H1 (cell line): ENCODE results near the gene RALGAPA1. TPM values are rescaled to one million over a fixed set of nuclear protein-coding genes. Genes with fewer than 3 reads are reported as not detected.

ENCODE experiments used
- CTCF ChIA-PET: fragments of 300-600 bp; sonication (Branson Sonifier 250); formaldehyde crosslinking; loops from one replicate; lab custom pipeline; 2021; ENCODE audit not compliant: partially characterized antibody; lab: Charles Lee
- POLR2A ChIA-PET: fragments of 300-600 bp; sonication (Branson Sonifier 250); formaldehyde crosslinking; loops from one replicate; lab custom pipeline; 2021; ENCODE audit warnings: inconsistent platforms; ENCODE audit not compliant: partially characterized antibody; lab: Charles Lee
- DNase-seq, 2 experiments: peaks; one replicate each; pipeline versions ENCODE4 v3.0.0 to v3.0.0-alpha.2; 2010 to 2022; ENCODE audit warnings: low spot score in 2 of 2, low read depth in 1 of 2, mixed read lengths in 1 of 2
- FAIRE-seq: peaks from 2 replicates; lab custom pipeline; 2011; peaks lifted over from hg19 to GRCh38; lab: Jason Lieb, UNC
- H2AFZ ChIP-seq: 2 replicates; pipeline ENCODE4 v1.8.1; 2012; ENCODE audit warnings: low read length, inconsistent platforms
- H2AK5ac ChIP-seq: 2 replicates; pipeline ENCODE4 v1.6.1; 2013; ENCODE audit warnings: low read depth, low read length
- H2BK120ac ChIP-seq: replicated peaks from 2 replicates; pipeline ENCODE3; 2013; ENCODE audit warnings: low read depth, low read length, inconsistent platforms
- H2BK12ac ChIP-seq: 2 replicates; pipeline ENCODE4 v1.6.1; 2013; ENCODE audit warnings: low read depth, low read length
- H2BK15ac ChIP-seq: 2 replicates; pipeline ENCODE4 v1.6.1; 2013; ENCODE audit warnings: low read length
- H2BK20ac ChIP-seq: 2 replicates; pipeline ENCODE4 v1.6.1; 2013; ENCODE audit warnings: low read length
- H2BK5ac ChIP-seq: 2 replicates; pipeline ENCODE4 v1.6.1; 2013; ENCODE audit warnings: low read depth, low read length
- H3K14ac ChIP-seq: 2 replicates; pipeline ENCODE4 v1.6.1; 2013; ENCODE audit warnings: inconsistent platforms; ENCODE audit not compliant: insufficient read length
- H3K18ac ChIP-seq: 2 replicates; pipeline ENCODE4 v1.6.1; 2013; ENCODE audit warnings: low read length; ENCODE audit errors: extremely low read depth
- H3K23ac ChIP-seq: 2 replicates; pipeline ENCODE4 v1.6.1; 2013; ENCODE audit warnings: inconsistent platforms; ENCODE audit not compliant: insufficient read length
- H3K23me2 ChIP-seq: 2 replicates; pipeline ENCODE4 v1.6.1; 2013; ENCODE audit warnings: low read depth, low read length
- H3K27ac ChIP-seq: 2 replicates; pipeline ENCODE4 v1.6.1; 2011; ENCODE audit warnings: low read depth, low read length, inconsistent platforms
- H3K27me3 ChIP-seq, 4 experiments: replicated peaks in 1 of 4; 1 replicate in 1 of 4; 2 replicates in 3 of 4; pipeline versions ENCODE4 v1.6.1 to v1.8.1; 2011 to 2013; ENCODE audit warnings: low read length in 3 of 4, mild to moderate bottlenecking in 3 of 4, inconsistent platforms in 2 of 4, mixed read lengths in 2 of 4, moderate library complexity in 1 of 4; ENCODE audit not compliant: control insufficient read depth in 3 of 4, insufficient read depth in 3 of 4; ENCODE audit errors: extremely low read depth in 1 of 4
- H3K36me3 ChIP-seq, 4 experiments: 2 replicates each; pipeline versions ENCODE4 v1.6.1 to v1.8.1; 2011 to 2013; ENCODE audit warnings: mild to moderate bottlenecking in 4 of 4, low read length in 3 of 4, moderate library complexity in 2 of 4, control low read depth in 1 of 4, inconsistent platforms in 1 of 4; ENCODE audit not compliant: insufficient read depth in 4 of 4, control insufficient read depth in 2 of 4
- H3K4ac ChIP-seq: replicated peaks from 2 replicates; pipeline ENCODE3; 2013; ENCODE audit warnings: low read length, low read depth, mixed read lengths, inconsistent platforms; ENCODE audit not compliant: insufficient read length
- H3K4me1 ChIP-seq, 4 experiments: replicated peaks in 1 of 4; 1 replicate in 1 of 4; 2 replicates in 3 of 4; pipeline versions ENCODE4 v1.6.1 to v1.8.1; 2011 to 2013; ENCODE audit warnings: low read length in 3 of 4, inconsistent platforms in 2 of 4, mixed read lengths in 1 of 4; ENCODE audit not compliant: insufficient read depth in 4 of 4, control insufficient read depth in 3 of 4
- H3K4me2 ChIP-seq, 2 experiments: 2 replicates each; pipeline versions ENCODE4 v1.6.1 to v1.8.1; 2011 to 2013; ENCODE audit warnings: low read depth in 2 of 2, low read length in 2 of 2, control low read depth in 1 of 2, inconsistent platforms in 1 of 2, mild to moderate bottlenecking in 1 of 2; ENCODE audit not compliant: insufficient read depth in 1 of 2
- H3K4me3 ChIP-seq, 4 experiments: fragments of 200-600, 300-600 bp in 1 of 4; sonication (generic), shearing (Covaris generic), sonication (Bioruptor Twin) in 1 of 4; 2 replicates each; pipeline versions ENCODE4 v1.5.1 to v1.8.1; 2011 to 2016; ENCODE audit warnings: low read length in 4 of 4, low read depth in 3 of 4, control low read depth in 2 of 4, inconsistent platforms in 2 of 4, mild to moderate bottlenecking in 2 of 4, mixed read lengths in 1 of 4, moderate library complexity in 1 of 4; ENCODE audit not compliant: insufficient read depth in 2 of 4; ENCODE audit errors: extremely low read depth in 1 of 4
- H3K56ac ChIP-seq: replicated peaks from 2 replicates; pipeline ENCODE3; 2013; ENCODE audit warnings: low read depth, mild to moderate bottlenecking, mixed read lengths, low read length, inconsistent platforms; ENCODE audit not compliant: insufficient read length
- H3K79me1 ChIP-seq: 2 replicates; pipeline ENCODE4 v1.6.1; 2013; ENCODE audit warnings: low read depth, low read length, control low read depth
- H3K79me2 ChIP-seq, 2 experiments: 2 replicates each; pipeline versions ENCODE4 v1.6.1 to v1.8.1; 2012 to 2013; ENCODE audit warnings: low read length in 2 of 2, mild to moderate bottlenecking in 2 of 2, inconsistent platforms in 1 of 2; ENCODE audit not compliant: insufficient read depth in 2 of 2, control insufficient read depth in 1 of 2
- H3K9ac ChIP-seq, 4 experiments: replicated peaks in 1 of 4; 1 replicate in 1 of 4; 2 replicates in 3 of 4; pipeline versions ENCODE4 v1.6.1 to v1.8.1; 2011 to 2013; ENCODE audit warnings: low read depth in 3 of 4, low read length in 3 of 4, control low read depth in 2 of 4, mild to moderate bottlenecking in 2 of 4, moderate library complexity in 2 of 4, inconsistent platforms in 1 of 4; ENCODE audit errors: extremely low read depth in 1 of 4
- H3K9me3 ChIP-seq, 2 experiments: 2 replicates each; pipeline versions ENCODE4 v1.6.1 to v1.8.1; 2012 to 2013; ENCODE audit warnings: mild to moderate bottlenecking in 2 of 2, moderate library complexity in 2 of 2, control low read depth in 1 of 2, inconsistent platforms in 1 of 2, low read depth in 1 of 2, low read length in 1 of 2, mixed read lengths in 1 of 2; ENCODE audit not compliant: insufficient read depth in 2 of 2
- H4K20me1 ChIP-seq, 2 experiments: replicated peaks in 1 of 2; 2 replicates each; pipeline versions ENCODE3 to v1.8.1; 2011 to 2013; ENCODE audit warnings: inconsistent platforms in 2 of 2, low read length in 2 of 2, mild to moderate bottlenecking in 1 of 2; ENCODE audit not compliant: insufficient read depth in 2 of 2, control insufficient read depth in 1 of 2
- H4K5ac ChIP-seq: 2 replicates; pipeline ENCODE4 v1.6.1; 2013; ENCODE audit warnings: low read length, low read depth, mixed read lengths, inconsistent platforms; ENCODE audit not compliant: insufficient read length
- H4K8ac ChIP-seq: 2 replicates; pipeline ENCODE4 v1.8.0; 2013; ENCODE audit warnings: mild to moderate bottlenecking, moderate library complexity, low read length, inconsistent platforms; ENCODE audit not compliant: insufficient read depth; ENCODE audit errors: extremely low read depth
- H4K91ac ChIP-seq: replicated peaks from 2 replicates; pipeline ENCODE3; 2013; ENCODE audit warnings: low read length, mixed read lengths, inconsistent platforms; ENCODE audit not compliant: insufficient read length
- CTBP2 ChIP-seq: IDR thresholded peaks from 2 replicates; pipeline ENCODE4 v1.7.0; 2011; ENCODE audit warnings: borderline replicate concordance, mild to moderate bottlenecking, moderate library complexity, mixed read lengths, low read length; ENCODE audit not compliant: insufficient read depth, insufficient read length
- EP300 ChIP-seq, 2 experiments: IDR thresholded peaks; 1 replicate in 1 of 2; 2 replicates in 1 of 2; pipeline ENCODE4 v1.6.1; 2011 to 2012; ENCODE audit warnings: low read depth in 2 of 2, low read length in 2 of 2, mild to moderate bottlenecking in 2 of 2, borderline replicate concordance in 1 of 2, inconsistent platforms in 1 of 2, moderate library complexity in 1 of 2
- EZH2 ChIP-seq: fragments of 200-600 bp; sonication (generic); IDR thresholded peaks from 2 replicates; pipeline ENCODE4 v1.7.1; 2012; ENCODE audit warnings: low read depth, mild to moderate bottlenecking, moderate library complexity, low read length, inconsistent platforms; ENCODE audit not compliant: severe bottlenecking
- MAFK ChIP-seq: IDR thresholded peaks from 2 replicates; pipeline ENCODE4 v1.6.1; 2012; ENCODE audit warnings: low read depth, mild to moderate bottlenecking, improper control_type of control experiment, low read length
- SIN3A ChIP-seq, 2 experiments: IDR thresholded peaks in 1 of 2; conservative IDR thresholded peaks in 1 of 2; 2 replicates each; pipeline ENCODE4 v1.6.1; 2011 to 2012; ENCODE audit warnings: low read length in 2 of 2, improper control_type of control experiment in 1 of 2, low read depth in 1 of 2, mild to moderate bottlenecking in 1 of 2
- TCF12 ChIP-seq: IDR thresholded peaks from 2 replicates; pipeline ENCODE4 v1.6.1; 2011; ENCODE audit warnings: low read depth, mild to moderate bottlenecking, low read length
- WGBS, 2 experiments: shearing (Covaris generic) in 1 of 2; methylation state at CpG; one replicate each; pipeline versions ENCODE4 v1.1.6 to v1.1.7; 2013 to 2015; ENCODE audit warnings: low lambda C conversion rate in 2 of 2, mixed read lengths in 2 of 2, inconsistent platforms in 1 of 2, low coverage in 1 of 2, missing lambda C conversion rate in 1 of 2; ENCODE audit not compliant: insufficient replicate concordance in 2 of 2, insufficient coverage in 1 of 2, insufficient read length in 1 of 2; ENCODE audit errors: extremely low coverage in 1 of 2, missing lambda C conversion rate in 1 of 2; 5-methylcytosine and 5-hydroxymethylcytosine counted together
- polyA plus RNA-seq, 7 experiments: library from polyadenylated mRNA; depleted of rRNA in 3 of 7; stranded (reverse) in 5 of 7; unstranded in 2 of 7; fragments of >200 nt in 5 of 7; fragments of 200-250 nt in 2 of 7; gene quantifications; 1 replicate in 5 of 7; 2 replicates in 1 of 7; 4 replicates in 1 of 7; pipeline versions ENCODE4 v1.2.1 to v1.2.3, GENCODE V29; 2011 to 2013; ENCODE audit warnings: missing spikeins in 2 of 7, mixed read lengths in 2 of 7
- total RNA-seq: library from RNA; stranded (reverse); fragmentation: NEBNext Ultra II Directional; extraction: Animal tissue kit (Norgen Biotek cat#: 25700); gene quantifications from 2 replicates; pipeline ENCODE4 v1.2.1, GENCODE V29; 2021
- TF ChIP-seq, protein P1 (sequence below): IDR thresholded peaks from 2 replicates; pipeline ENCODE4 v1.6.1; 2012; ENCODE audit warnings: low read length, inconsistent platforms

RALGAPA1 gene
- total and polyA plus RNA-seq, 2 of the 8 experiments (the other 6 are each of a cell fraction or from before 2014, with no cell fraction given), result 4.2 to 26.7 TPM

DNA sequence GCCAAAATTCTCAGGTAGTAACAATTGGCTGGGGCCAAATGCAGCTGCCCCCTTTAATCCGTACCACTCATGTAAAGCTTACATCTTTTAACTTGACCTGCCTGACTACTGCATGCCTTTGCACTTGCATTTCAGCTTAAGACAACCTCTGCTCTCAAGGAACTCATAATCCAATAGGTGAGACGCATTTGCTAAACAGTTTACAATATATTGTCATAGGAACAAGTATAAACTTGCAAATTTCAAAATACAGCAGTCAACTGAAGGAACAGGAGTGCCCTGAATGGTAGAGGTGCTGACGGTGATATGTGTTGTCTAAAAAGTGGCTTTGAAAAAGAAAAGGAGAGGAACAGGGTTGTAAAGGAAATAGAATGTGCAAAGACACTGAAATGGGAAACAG is 13.4 kb upstream of the RALGAPA1 start:
- CTCF ChIA-PET, result interaction anchor here (0.6 to 9.9 kb wide), 13 partner anchors 9 to 872 kb away, joined by 3 to 33 read pairs (median 3); no protein-coding TSS in a partner anchor
- WGBS, 2 experiments, result 88% methylated on average over 3 of the region's 3 CpGs; no CpG with 5 or more reads in 1 of the 2 experiments
- H3K9me3 ChIP-seq, result no peaks in the 10 kb centered on the region
- H2AFZ ChIP-seq, result no peak overlapping the region
- no peak overlapping the region for H3K9ac ChIP-seq
- H3K14ac ChIP-seq, result no peak overlapping the region
- H2BK15ac ChIP-seq, result no peak overlapping the region
- no peak overlapping the region for H3K4ac ChIP-seq
- no peak overlapping the region for H4K8ac ChIP-seq
- no peak overlapping the region for H3K56ac ChIP-seq
- no peak overlapping the region for H2BK5ac ChIP-seq
- no peak overlapping the region for H4K5ac ChIP-seq
- H3K4me2 ChIP-seq, result no peak overlapping the region
- H2BK120ac ChIP-seq, result no peak overlapping the region
- peaks cover 0 to 3% (median 0%) of the 10 kb centered on the region in 4 experiments; a peak in 3 of 7 replicates for H3K4me1 ChIP-seq
- H3K79me1 ChIP-seq, result no peaks in the 10 kb centered on the region; the same call in 1 of the 2 replicates
- H4K20me1 ChIP-seq, result peaks cover 0 to 1% of the 10 kb centered on the region in 2 experiments
- no peak for FAIRE-seq
- no peak overlapping the region for H4K91ac ChIP-seq
- TF ChIP-seq, protein P1, sequence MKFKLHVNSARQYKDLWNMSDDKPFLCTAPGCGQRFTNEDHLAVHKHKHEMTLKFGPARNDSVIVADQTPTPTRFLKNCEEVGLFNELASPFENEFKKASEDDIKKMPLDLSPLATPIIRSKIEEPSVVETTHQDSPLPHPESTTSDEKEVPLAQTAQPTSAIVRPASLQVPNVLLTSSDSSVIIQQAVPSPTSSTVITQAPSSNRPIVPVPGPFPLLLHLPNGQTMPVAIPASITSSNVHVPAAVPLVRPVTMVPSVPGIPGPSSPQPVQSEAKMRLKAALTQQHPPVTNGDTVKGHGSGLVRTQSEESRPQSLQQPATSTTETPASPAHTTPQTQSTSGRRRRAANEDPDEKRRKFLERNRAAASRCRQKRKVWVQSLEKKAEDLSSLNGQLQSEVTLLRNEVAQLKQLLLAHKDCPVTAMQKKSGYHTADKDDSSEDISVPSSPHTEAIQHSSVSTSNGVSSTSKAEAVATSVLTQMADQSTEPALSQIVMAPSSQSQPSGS, result no peak
- TF ChIP-seq MAFK (no peak), EP300 (IDR thresholded peaks at IDR 0.05; ENCODE audit: borderline replicate concordance in 1 of 2, low read depth in 2 of 2, low read length in 2 of 2) (no peak), TCF12 (no peak), CTBP2 (no peak), SIN3A (conservative IDR thresholded peaks at IDR 0.05 in 1 of 2, IDR thresholded peaks at IDR 0.05 in 1 of 2; ENCODE audit: low read depth in 1 of 2, low read length in 2 of 2) (no peak), EZH2 (no peak)
- TF ChIP-seq, all 59 proteins: peak for 0
- Histone ChIP-seq H3K18ac (no peak overlapping the region), H3K79me2 (peaks cover 0 to 3% of the 10 kb centered on the region in 2 experiments; a peak in 2 of 4 replicates), H3K4me3 (no peak overlapping the region), H2AK5ac (no peak overlapping the region), H2BK20ac (no peak overlapping the region), H3K36me3 (no peaks in the 10 kb centered on the region), H3K23me2 (peaks cover 6% of the 10 kb centered on the region; the same call in 1 of the 2 replicates), H3K27me3 (no peaks in the 10 kb centered on the region), H3K23ac (no peak overlapping the region), H2BK12ac (no peak overlapping the region), H3K27ac (no peak overlapping the region)
- POLR2A ChIA-PET, result interaction anchor here (1.0 kb wide), 1 partner anchor 13 kb away, joined by 3 read pairs; the partner anchor contains the start of gene RALGAPA1
- no peak for DNase-seq
